GM12878 (cell line): ENCODE results near the gene ABT1. TPM values are rescaled to one million over a fixed set of nuclear protein-coding genes. Genes with fewer than 3 reads are reported as not detected.

Experiments
- E2F8 ChIP-seq: fragments of 450-650 bp; IDR thresholded peaks from 2 replicates; pipeline ENCODE4 v1.6.1; 2018; ENCODE audit warnings: mild to moderate bottlenecking, low read depth, moderate library complexity; ENCODE audit not compliant: partially characterized antibody
- IRF3 ChIP-seq: fragments of 450-650 bp; IDR thresholded peaks from 2 replicates; pipeline ENCODE4 v1.6.1; 2014; ENCODE audit warnings: mild to moderate bottlenecking
- KLF5 ChIP-seq: fragments of 450-650 bp; IDR thresholded peaks from 2 replicates; pipeline ENCODE4 v1.6.1; 2014; ENCODE audit warnings: mild to moderate bottlenecking; ENCODE audit not compliant: partially characterized antibody
- REST ChIP-seq: IDR thresholded peaks from 2 replicates; pipeline ENCODE4 v1.6.1; 2012; ENCODE audit warnings: mild to moderate bottlenecking, low read depth, low read length
- polyA plus RNA-seq, 11 experiments: library from polyadenylated mRNA; depleted of rRNA in 4 of 11; unstranded in 6 of 11; stranded (reverse) in 5 of 11; fragments of >200 nt; fragmentation: Nextera tagmentation in 4 of 11; fragmentation: Illumina TruSeq in 1 of 11; extraction: Ambion mirVana in 4 of 11; extraction: Trizol in 1 of 11; gene quantifications; 1 replicate in 1 of 11; 2 replicates in 10 of 11; pipeline versions ENCODE4 v1.2.1 to v1.2.3, GENCODE V29; 2011 to 2016; ENCODE audit warnings: inconsistent platforms in 2 of 11, missing spikeins in 2 of 11, low read depth in 1 of 11
- total RNA-seq, 4 experiments: library from RNA; depleted of rRNA in 3 of 4; stranded (reverse); fragments of >200 nt in 3 of 4; fragmentation: Illumina TruSeq in 1 of 4; extraction: Trizol in 1 of 4; gene quantifications; 2 replicates each; pipeline versions ENCODE4 v1.2.1 to v1.2.3, GENCODE V29; 2013 to 2021

The ABT1 gene
- total and polyA plus RNA-seq, 10 of the 15 experiments (the other 5 are each of a cell fraction or from before 2014, with no cell fraction given) = 8.4 to 43.5 (median 28.2) TPM

- TF ChIP-seq REST (no peak), IRF3 (no peak), E2F8 (no peak), KLF5 (no peak)
Observed at GRCh38 chr6:26588965-26589364, 7.8 kb upstream of the ABT1 start (continued).
